ENCODE measurements around the gene HDAC4. TPM values are rescaled to one million over a fixed set of nuclear protein-coding genes. Genes with fewer than 3 reads are reported as not detected.

The HDAC4 gene
- total and polyA plus RNA-seq, 2 of the 4 experiments (the other 2 are of a cell fraction) = 4.1 to 7.2 TPM

GRCh38 chr2:239287461-239287860, 113.4 kb downstream of the HDAC4 start:
- Histone ChIP-seq H3K14ac (replicated peaks; ENCODE audit: low read depth, low read length) (peak overlapping the region; percentile 73), H4K91ac (ENCODE audit: insufficient read depth, low read depth, low read length) (peak overlapping the region; percentile 57), H3K36me3 (ENCODE audit: control insufficient read depth, insufficient read depth, low read length) (no peaks in the 10 kb centered on the region), H3K4me1 (ENCODE audit: control insufficient read depth, insufficient read depth, low read length) (peaks cover 48% of the 10 kb centered on the region), H3K9ac (ENCODE audit: low read depth, low read length) (peak overlapping the region; percentile 21; the same call in 1 of the 2 replicates), H3K23ac (ENCODE audit: low read depth, low read length) (peak overlapping the region; percentile 84), H3K27me3 (ENCODE audit: control insufficient read depth, insufficient read depth, low read length) (no peaks in the 10 kb centered on the region), H3K27ac (ENCODE audit: insufficient read depth, low read length) (peak overlapping the region; percentile 75; the same call in 1 of the 2 replicates), H3K18ac (ENCODE audit: low read depth, low read length) (peak overlapping the region; percentile 71; the same call in 1 of the 2 replicates), H4K5ac (ENCODE audit: low read depth, low read length) (no peak overlapping the region), H3K4me3 (ENCODE audit: insufficient read depth, low read depth, low read length) (no peak overlapping the region), H2AFZ (replicated peaks; ENCODE audit: low read length, poor library complexity) (no peak overlapping the region), H3K56ac (ENCODE audit: extremely low read depth, insufficient read depth, low read length) (peak overlapping the region; percentile 22; the same call in 1 of the 2 replicates), H2AK9ac (replicated peaks; ENCODE audit: low read depth, low read length, poor library complexity) (peak overlapping the region; percentile 3), H2AK5ac (ENCODE audit: low read depth, low read length) (peak overlapping the region; percentile 78), H4K20me1 (ENCODE audit: insufficient read depth, low read length) (no peaks in the 10 kb centered on the region), H3K9me1 (ENCODE audit: insufficient read depth, low read length) (peaks cover 24% of the 10 kb centered on the region), H2BK120ac (ENCODE audit: low read depth, low read length) (peak overlapping the region; percentile 62), H3K4ac (ENCODE audit: low read depth, low read length) (peak overlapping the region; percentile 88), H4K8ac (ENCODE audit: low read depth in 2 of 2, low read length in 2 of 2) (peak overlapping the region; percentile 37 to 71; a peak in 3 of 4 replicates), H2BK15ac (ENCODE audit: low read depth, low read length) (peak overlapping the region; percentile 47; the same call in 2 of the 3 replicates), H3K79me1 (ENCODE audit: low read depth in 1 of 2, low read length in 2 of 2) (peaks cover 43 to 83% of the 10 kb centered on the region in 2 experiments), H2BK5ac (ENCODE audit: low read depth, low read length, poor library complexity, severe bottlenecking) (peak overlapping the region; percentile 22), H3K9me3 (ENCODE audit: control insufficient read depth, insufficient read depth, low read length) (no peaks in the 10 kb centered on the region), H3K4me2 (ENCODE audit: low read depth, low read length) (0 out of 2 replicates have a peak overlapping the region, but pooled peaks have one; percentile 50), H2BK20ac (ENCODE audit: low read depth, low read length) (peak overlapping the region; percentile 79; the same call in 1 of the 2 replicates)
- in situ Hi-C loops (cut with MboI; ENCODE audit: low sequenced_read_pairs) = no loop called here
- no peak for TF ChIP-seq CEBPB (IDR thresholded peaks at IDR 0.05; ENCODE audit: low read depth, low read length)
- no peak for TF ChIP-seq MAZ (IDR thresholded peaks at IDR 0.05; ENCODE audit: borderline replicate concordance, low read depth, low read length)
- TF ChIP-seq ELK1 (IDR thresholded peaks at IDR 0.05; ENCODE audit: borderline replicate concordance, low read depth, low read length) = no peak
- no peak for TF ChIP-seq CHD1 (IDR thresholded peaks at IDR 0.05; ENCODE audit: low read depth, low read length)
- no peak for TF ChIP-seq FOS (IDR thresholded peaks at IDR 0.05; ENCODE audit: low read depth, low read length)
- TF ChIP-seq, protein P1, sequence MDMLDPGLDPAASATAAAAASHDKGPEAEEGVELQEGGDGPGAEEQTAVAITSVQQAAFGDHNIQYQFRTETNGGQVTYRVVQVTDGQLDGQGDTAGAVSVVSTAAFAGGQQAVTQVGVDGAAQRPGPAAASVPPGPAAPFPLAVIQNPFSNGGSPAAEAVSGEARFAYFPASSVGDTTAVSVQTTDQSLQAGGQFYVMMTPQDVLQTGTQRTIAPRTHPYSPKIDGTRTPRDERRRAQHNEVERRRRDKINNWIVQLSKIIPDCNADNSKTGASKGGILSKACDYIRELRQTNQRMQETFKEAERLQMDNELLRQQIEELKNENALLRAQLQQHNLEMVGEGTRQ (IDR thresholded peaks at IDR 0.05; ENCODE audit: low read depth, low read length) = no peak
- no peak for TF ChIP-seq RAD21 (IDR thresholded peaks at IDR 0.05; ENCODE audit: low read length)
- TF ChIP-seq, protein P2, sequence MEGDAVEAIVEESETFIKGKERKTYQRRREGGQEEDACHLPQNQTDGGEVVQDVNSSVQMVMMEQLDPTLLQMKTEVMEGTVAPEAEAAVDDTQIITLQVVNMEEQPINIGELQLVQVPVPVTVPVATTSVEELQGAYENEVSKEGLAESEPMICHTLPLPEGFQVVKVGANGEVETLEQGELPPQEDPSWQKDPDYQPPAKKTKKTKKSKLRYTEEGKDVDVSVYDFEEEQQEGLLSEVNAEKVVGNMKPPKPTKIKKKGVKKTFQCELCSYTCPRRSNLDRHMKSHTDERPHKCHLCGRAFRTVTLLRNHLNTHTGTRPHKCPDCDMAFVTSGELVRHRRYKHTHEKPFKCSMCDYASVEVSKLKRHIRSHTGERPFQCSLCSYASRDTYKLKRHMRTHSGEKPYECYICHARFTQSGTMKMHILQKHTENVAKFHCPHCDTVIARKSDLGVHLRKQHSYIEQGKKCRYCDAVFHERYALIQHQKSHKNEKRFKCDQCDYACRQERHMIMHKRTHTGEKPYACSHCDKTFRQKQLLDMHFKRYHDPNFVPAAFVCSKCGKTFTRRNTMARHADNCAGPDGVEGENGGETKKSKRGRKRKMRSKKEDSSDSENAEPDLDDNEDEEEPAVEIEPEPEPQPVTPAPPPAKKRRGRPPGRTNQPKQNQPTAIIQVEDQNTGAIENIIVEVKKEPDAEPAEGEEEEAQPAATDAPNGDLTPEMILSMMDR (conservative IDR thresholded peaks at IDR 0.05; ENCODE audit: low read depth, low read length) = no peak
- no peak for TF ChIP-seq MAFK (IDR thresholded peaks at IDR 0.05; ENCODE audit: low read depth, low read length)
- no peak for TF ChIP-seq POLR2A (IDR thresholded peaks at IDR 0.05; ENCODE audit: low read depth, low read length)
- TF ChIP-seq BHLHE40 (IDR thresholded peaks at IDR 0.05; ENCODE audit: low read depth, low read length) = no peak
- TF ChIP-seq NFE2L2 (IDR thresholded peaks at IDR 0.05; ENCODE audit: low read depth, low read length) = no peak
- TF ChIP-seq SMC3 (IDR thresholded peaks at IDR 0.05; ENCODE audit: low read depth, low read length) = no peak
- TF ChIP-seq RFX5 (IDR thresholded peaks at IDR 0.05; ENCODE audit: low read depth, low read length) = no peak
- TF ChIP-seq RCOR1 (IDR thresholded peaks at IDR 0.05; ENCODE audit: insufficient replicate concordance, low read length) = no peak
- TF ChIP-seq MXI1 (IDR thresholded peaks at IDR 0.05; ENCODE audit: borderline replicate concordance, low read depth, low read length) = no peak
- ChIA-PET POLR2A (ENCODE audit: unreplicated experiment) (no interaction called here), CTCF (interaction anchor here (1.3 kb wide), 1 partner anchor 10 kb away, joined by 4 read pairs; no protein-coding TSS in a partner anchor)
- DNase-seq = peak; percentile 60
- peak; percentile 15; the same call in 1 of the 2 replicates for ATAC-seq (ENCODE audit: low read depth)
- intact Hi-C loops (cut with micrococcal nuclease) = loop anchor here (5.0 kb wide), 1 partner anchor 60 kb away; no protein-coding TSS in a partner anchor
- WGBS, 2 experiments (ENCODE audit: extremely low coverage in 2 of 2, insufficient read length in 1 of 2) = no CpG with 5 or more reads among the region's 5 CpGs
- no TSS peak for BruUV-seq (replicated peaks)
- dilution Hi-C loops (cut with HindIII; ENCODE audit: low sequenced_read_pairs, unreplicated experiment) = no loop called here

Data from IMR-90 (cell line).